ENCODE measurements around the gene DENND4C. TPM values are rescaled to one million over a fixed set of nuclear protein-coding genes. Genes with fewer than 3 reads are reported as not detected.
"Not testable (repeated sequence)": the region's sequence is repeated elsewhere in the genome, so short reads cannot be mapped to it uniquely, and the experiment has no call there.

DENND4C gene
- total RNA-seq, 1 experiment from 2014 or later: 29.5 TPM

- no peak overlapping the region for H3K4me2 ChIP-seq
These were observed 155.5 kb downstream of the DENND4C start for GRCh38 chr9:19385786-19386501.

GRCh38 chr9:19386502-19387044 lies 156.1 kb downstream of the DENND4C start:
- Histone ChIP-seq H3K4me2 (no peak overlapping the region), H2AFZ (no peak overlapping the region), H3K4me1 (replicated peaks; ENCODE audit: insufficient read depth) (peaks cover 2% of the 10 kb centered on the region; the same call in 1 of the 2 replicates), H3K9me2 (ENCODE audit: insufficient read depth) (no peaks in the 10 kb centered on the region), H3K36me3 (ENCODE audit: low read depth) (no peaks in the 10 kb centered on the region), H4K20me1 (ENCODE audit: insufficient read depth) (no peaks in the 10 kb centered on the region), H3F3A (ENCODE audit: insufficient read depth, low read depth) (no peaks in the 10 kb centered on the region), H3K27ac (no peak overlapping the region), H3K9me3 (ENCODE audit: insufficient read depth, low read depth) (no peaks in the 10 kb centered on the region), H3K27me3 (ENCODE audit: insufficient read depth, low read depth) (no peaks in the 10 kb centered on the region), H3K79me2 (ENCODE audit: low read depth) (no peaks in the 10 kb centered on the region), H3K4me3 (no peak overlapping the region)
- intact Hi-C loops (cut with micrococcal nuclease; ENCODE audit: unreplicated experiment): no loop called here
- TF ChIP-seq EZH2 (IDR thresholded peaks at IDR 0.05; ENCODE audit: low read depth) (no peak), CTCF (conservative IDR thresholded peaks at IDR 0.05) (no peak)
- CTCF ChIA-PET: no interaction called here
- POLR2A ChIA-PET (ENCODE audit: unreplicated experiment): no interaction called here
- DNase-seq: no peak
- no TSS peak for BruUV-seq (replicated peaks)

More at GRCh38 chr9:19385786-19386501, 155.5 kb downstream of the DENND4C start:
- Histone ChIP-seq H3K79me2 (ENCODE audit: low read depth) (peaks cover 4% of the 10 kb centered on the region; the same call in 1 of the 2 replicates), H3F3A (ENCODE audit: insufficient read depth, low read depth) (no peaks in the 10 kb centered on the region), H2AFZ (no peak overlapping the region), H3K36me3 (ENCODE audit: low read depth) (no peaks in the 10 kb centered on the region), H3K9me3 (ENCODE audit: insufficient read depth, low read depth) (no peaks in the 10 kb centered on the region), H3K4me1 (replicated peaks; ENCODE audit: insufficient read depth) (peaks cover 8% of the 10 kb centered on the region), H3K27ac (no peak overlapping the region), H3K4me3 (no peak overlapping the region), H3K9me2 (ENCODE audit: insufficient read depth) (no peaks in the 10 kb centered on the region), H3K27me3 (ENCODE audit: insufficient read depth, low read depth) (no peaks in the 10 kb centered on the region), H4K20me1 (ENCODE audit: insufficient read depth) (no peaks in the 10 kb centered on the region)
- no TSS peak for BruUV-seq (replicated peaks)
- TF ChIP-seq EZH2 (IDR thresholded peaks at IDR 0.05; ENCODE audit: low read depth) (no peak), CTCF (conservative IDR thresholded peaks at IDR 0.05) (no peak)
- intact Hi-C loops (cut with micrococcal nuclease; ENCODE audit: unreplicated experiment): no loop called here
- POLR2A ChIA-PET (ENCODE audit: unreplicated experiment): no interaction called here
- DNase-seq: no peak
- CTCF ChIA-PET: no interaction called here

GRCh38 chr9:19387317-19387716 lies 156.8 kb downstream of the DENND4C start:
- intact Hi-C loops (cut with micrococcal nuclease; ENCODE audit: unreplicated experiment): no loop called here
- POLR2A ChIA-PET (ENCODE audit: unreplicated experiment): no interaction called here

GRCh38 chr9:19389539-19389938 lies 159.0 kb downstream of the DENND4C start:
- H3K4me2 ChIP-seq; POLR2A ChIA-PET (ENCODE audit: unreplicated experiment); H3K4me1 ChIP-seq (replicated peaks; ENCODE audit: insufficient read depth); H3F3A ChIP-seq (ENCODE audit: insufficient read depth, low read depth); intact Hi-C loops (cut with micrococcal nuclease; ENCODE audit: unreplicated experiment); H3K36me3 ChIP-seq (ENCODE audit: low read depth); CTCF ChIA-PET; H3K27ac ChIP-seq; H3K4me3 ChIP-seq; H3K79me2 ChIP-seq (ENCODE audit: low read depth); DNase-seq; H3K9me2 ChIP-seq (ENCODE audit: insufficient read depth); H2AFZ ChIP-seq; H3K9me3 ChIP-seq (ENCODE audit: insufficient read depth, low read depth); H4K20me1 ChIP-seq (ENCODE audit: insufficient read depth); BruUV-seq (replicated peaks); H3K27me3 ChIP-seq (ENCODE audit: insufficient read depth, low read depth): not testable (repeated sequence)

More at GRCh38 chr9:19387317-19387716, 156.8 kb downstream of the DENND4C start:
- Histone ChIP-seq H3K4me2 (no peak overlapping the region), H3K36me3 (ENCODE audit: low read depth) (no peaks in the 10 kb centered on the region), H3K79me2 (ENCODE audit: low read depth) (no peaks in the 10 kb centered on the region), H3K27ac (no peak overlapping the region), H4K20me1 (ENCODE audit: insufficient read depth) (no peaks in the 10 kb centered on the region), H3K4me3 (no peak overlapping the region), H3F3A (ENCODE audit: insufficient read depth, low read depth) (no peaks in the 10 kb centered on the region), H3K4me1 (replicated peaks; ENCODE audit: insufficient read depth) (no peaks in the 10 kb centered on the region), H3K27me3 (ENCODE audit: insufficient read depth, low read depth) (no peaks in the 10 kb centered on the region), H2AFZ (no peak overlapping the region), H3K9me2 (ENCODE audit: insufficient read depth) (no peaks in the 10 kb centered on the region), H3K9me3 (ENCODE audit: insufficient read depth, low read depth) (no peaks in the 10 kb centered on the region)
- no TSS peak for BruUV-seq (replicated peaks)
- CTCF ChIA-PET: no interaction called here
- no peak for TF ChIP-seq EZH2 (IDR thresholded peaks at IDR 0.05; ENCODE audit: low read depth)
- DNase-seq: no peak

All from PC-9 (cell line).